ENCODE measurements around the gene SCGB1D1.

DNA sequence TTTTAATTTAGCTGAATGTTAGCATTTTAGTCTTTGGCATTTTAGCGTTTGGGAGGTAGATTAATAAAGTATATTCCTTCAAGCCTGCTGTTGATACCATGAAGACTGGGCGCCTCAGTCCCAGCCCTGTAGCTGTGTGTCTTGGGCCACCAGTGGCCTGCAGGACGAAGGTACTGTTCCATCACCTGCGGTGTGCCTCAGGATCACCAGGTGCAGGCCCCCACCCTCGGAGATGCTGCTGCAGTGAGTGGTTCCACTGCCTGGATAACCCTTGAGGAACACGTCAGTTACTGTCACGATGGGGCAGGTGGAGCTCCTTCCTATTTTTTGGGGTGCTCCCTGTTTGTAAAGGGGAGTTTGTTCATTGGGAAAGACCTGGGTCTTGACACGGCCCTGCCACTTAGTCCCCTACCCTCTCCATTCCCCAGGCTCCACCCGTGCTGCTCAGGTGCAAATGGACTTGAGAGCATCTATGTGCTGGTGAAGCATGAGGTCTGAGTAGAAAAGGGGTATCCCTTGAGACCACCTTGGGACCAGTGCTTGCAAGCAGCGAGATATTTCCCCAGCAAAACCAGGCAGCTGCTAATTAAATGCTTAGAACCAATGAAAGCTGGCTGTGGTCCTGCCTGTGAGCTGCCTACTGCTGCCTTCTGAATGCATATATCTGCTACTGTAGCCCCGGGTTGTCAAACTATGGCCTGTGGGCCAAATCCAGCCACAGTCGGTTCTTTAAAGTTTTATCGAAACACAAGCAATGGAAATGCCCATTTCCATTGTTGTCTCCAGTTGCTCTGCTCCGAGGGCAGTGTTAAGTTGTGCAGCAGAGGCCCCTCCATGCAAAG lies 37.5 kb upstream of the SCGB1D1 start:
- TF ChIP-seq GATA3 (IDR thresholded peaks at IDR 0.05; ENCODE audit: low read depth, low read length) (no peak), GATA2 (IDR thresholded peaks at IDR 0.05; ENCODE audit: low read depth, low read length) (no peak)

Measured in SH-SY5Y (cell line).